ENCODE results near the gene AKAP13.

AKAP13 gene

GRCh38 chr15:85551221-85551832 lies 170.9 kb downstream of the AKAP13 start:
- no peak for DNase-seq

DNA sequence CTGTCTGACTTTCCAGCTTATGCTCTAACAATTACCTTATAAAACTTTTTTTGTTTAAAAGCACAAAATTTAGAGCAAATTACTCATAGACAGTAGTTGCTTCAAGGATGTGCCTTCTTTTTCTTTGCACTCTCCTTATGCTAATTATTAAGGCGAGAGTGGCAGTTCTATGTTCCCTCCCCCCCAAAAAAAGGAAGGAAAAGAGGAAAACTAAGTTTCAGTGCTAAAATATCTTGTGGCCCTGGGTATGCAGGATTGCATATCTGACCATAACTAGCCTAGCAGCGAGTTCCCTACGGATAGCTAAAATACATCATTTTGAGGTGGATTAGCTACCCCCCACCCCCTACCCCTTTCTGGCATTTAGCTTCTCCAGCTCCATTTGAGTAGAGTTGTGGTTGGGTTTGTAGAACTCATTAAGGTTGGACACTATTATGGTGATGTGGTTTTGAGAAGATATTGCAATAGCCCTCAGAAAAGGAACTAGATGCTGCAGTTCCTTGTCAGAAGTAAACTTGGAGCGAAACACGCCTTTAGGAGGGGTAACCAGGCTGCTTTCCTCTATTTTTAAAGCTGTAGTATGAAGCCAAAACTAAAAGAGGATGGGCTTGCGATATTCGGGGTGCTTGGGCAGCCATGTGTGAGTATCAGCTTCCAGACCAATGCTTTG lies 174.6 kb downstream of the AKAP13 start:
- DNase-seq = no peak

DNA sequence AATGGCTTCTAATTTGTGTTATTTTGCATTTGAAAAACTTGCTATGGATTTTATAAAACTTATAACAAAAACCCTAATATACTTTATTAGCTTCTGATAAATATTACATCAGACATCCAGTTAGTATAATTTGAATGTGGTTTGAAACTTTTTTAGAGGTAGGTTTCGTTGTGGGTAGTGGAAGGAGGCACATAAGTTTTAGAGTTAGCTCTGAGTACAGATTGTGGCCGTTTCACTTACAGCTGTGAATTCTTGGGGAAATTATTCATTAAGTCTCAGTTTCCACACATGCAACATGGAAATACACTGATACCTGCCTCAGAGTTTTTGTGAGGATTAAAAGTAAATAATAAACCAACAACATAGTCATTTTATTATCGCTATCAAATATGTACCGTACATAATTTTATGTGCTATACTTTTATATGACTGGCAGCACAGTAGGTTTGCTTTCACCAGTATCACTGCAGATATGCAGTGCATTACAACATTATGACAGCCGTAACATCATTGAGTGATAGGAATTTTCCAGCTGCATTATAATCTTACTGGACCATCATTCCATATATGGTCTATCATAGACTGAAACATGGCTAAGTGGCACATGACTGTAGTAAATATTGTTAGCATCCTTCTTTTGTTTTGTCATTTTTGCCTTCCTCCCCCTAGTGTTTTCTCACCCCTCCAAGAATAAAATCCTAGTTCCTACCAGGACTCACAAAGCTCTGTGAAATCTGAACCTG lies 175.6 kb downstream of the AKAP13 start:
- DNase-seq = no peak

DNA sequence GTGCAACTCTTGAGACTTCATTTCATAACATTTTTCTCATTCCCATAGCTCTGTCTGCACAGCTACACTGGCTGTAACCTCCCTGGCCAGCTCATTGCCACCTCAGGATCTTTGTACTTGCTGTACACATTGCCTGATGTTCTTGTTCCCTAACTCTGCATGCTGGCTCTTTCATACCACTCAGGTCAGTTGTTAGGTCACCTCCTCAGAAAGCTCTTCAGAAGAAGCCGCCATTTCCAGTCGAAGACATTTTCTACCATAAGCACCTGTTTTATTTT lies 176.2 kb downstream of the AKAP13 start:
- no peak for DNase-seq

GRCh38 chr15:85557385-85557784 lies 177.0 kb downstream of the AKAP13 start:
- DNase-seq = no peak

DNA sequence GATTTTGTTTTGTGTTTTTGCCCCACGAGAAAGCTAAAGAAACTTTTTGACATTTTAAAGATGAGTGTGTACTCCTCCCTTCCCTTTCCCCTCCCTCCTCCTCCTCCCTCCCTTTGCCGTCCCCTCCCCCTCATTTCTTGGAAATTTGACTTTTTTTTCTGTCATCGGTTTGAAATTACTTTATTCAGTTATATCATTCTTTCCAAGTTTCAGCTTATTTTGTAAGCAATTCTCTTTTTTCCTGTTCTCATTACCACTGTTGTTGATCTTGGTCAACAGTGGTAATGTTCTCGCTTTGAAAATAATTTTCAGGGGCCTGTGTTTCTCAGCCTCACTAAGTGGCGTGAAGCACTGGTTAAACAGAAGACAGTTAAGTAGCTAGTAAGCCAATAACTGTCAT lies 178.4 kb downstream of the AKAP13 start:
- DNase-seq = no peak

DNA sequence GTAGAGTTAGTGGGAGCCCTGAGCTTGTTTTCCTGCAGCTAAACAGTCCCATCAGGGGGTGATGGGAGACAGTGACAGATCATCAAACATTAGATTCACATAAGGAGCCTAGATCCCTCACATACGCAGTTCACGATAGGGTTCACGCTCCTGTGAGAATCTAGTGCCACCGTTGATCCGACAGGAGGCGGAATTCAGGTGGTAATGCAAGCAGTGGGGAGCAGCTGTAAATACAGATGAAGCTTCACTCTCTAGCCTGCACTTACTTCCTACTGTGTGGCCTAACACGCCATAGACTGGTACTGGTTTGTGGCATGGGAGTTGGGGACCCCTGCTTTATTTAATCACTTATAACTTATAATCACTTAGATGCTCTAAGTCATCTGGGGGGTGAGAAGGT lies 179.1 kb downstream of the AKAP13 start:
- no peak for DNase-seq

- DNase-seq = no peak
Measured at GRCh38 chr15:85562824-85563223, 182.4 kb downstream of the AKAP13 start.

DNA sequence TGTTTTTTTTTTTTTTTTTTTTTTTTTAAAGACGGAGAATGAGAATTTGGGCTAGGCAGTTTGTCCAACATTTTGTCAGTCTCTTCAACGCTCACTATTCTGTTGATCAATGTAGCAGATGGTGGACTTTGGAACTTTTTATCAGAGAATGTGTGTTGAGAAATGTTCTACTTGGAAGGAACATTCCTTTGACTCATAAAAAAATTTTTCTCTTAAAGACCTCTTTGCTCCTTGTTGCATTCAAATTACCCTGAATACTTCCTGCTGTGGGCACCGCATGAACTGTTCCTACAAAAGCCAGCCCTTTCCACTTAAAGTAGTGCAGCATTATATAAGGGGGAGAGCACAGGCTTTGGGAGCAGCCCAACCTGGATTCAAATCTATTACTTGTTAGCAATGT lies 182.9 kb downstream of the AKAP13 start:
- no peak for DNase-seq

DNA sequence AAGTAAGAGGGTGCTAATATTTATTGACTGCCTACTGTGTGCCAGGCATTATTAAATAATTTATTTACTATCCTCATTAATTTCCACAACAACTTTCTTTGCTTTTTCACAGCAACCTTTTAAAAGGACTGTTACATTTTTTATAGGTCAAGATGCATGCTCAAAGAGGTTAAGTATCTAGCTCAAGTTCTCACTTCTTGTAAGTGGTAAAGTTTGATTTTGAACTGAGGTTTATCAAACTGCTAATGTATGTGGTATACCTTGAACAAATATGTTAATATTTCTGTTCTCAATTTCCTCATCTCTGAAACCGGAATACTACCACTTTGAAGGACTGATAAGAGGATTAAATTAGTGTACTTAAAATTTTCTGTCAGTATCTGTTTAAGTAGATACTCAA lies 183.3 kb downstream of the AKAP13 start:
- DNase-seq = no peak

- DNase-seq = no peak
Measured at GRCh38 chr15:85564686-85565085, 184.3 kb downstream of the AKAP13 start.

DNA sequence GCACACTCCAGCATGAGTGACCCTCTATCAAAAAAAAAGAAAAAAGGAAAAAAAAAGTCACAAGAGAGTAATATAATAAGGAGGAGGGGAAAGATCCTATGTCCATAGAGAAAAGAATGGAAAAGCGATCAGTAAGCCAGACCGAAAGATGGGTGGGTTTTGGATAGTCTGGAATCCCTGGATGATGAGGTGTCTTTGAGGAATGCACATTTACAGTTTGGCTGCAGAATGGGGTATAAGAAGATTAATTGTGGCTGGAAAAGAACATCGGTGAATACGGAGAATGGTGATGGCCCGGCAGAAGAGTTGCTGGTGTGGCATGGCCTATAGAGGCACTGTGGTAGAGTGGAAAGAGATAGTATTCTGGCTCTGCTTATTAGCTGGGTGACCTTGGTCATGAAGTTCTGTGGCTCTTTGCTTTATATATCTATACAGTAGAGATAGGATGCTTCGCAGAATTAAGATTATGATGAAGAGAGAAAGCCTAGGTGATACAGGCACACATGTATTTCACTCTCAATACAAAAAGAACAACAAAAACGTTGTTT lies 187.9 kb downstream of the AKAP13 start:
- no peak for DNase-seq

- DNase-seq = no peak
Measured at GRCh38 chr15:85570336-85570735, 189.9 kb downstream of the AKAP13 start.

DNA sequence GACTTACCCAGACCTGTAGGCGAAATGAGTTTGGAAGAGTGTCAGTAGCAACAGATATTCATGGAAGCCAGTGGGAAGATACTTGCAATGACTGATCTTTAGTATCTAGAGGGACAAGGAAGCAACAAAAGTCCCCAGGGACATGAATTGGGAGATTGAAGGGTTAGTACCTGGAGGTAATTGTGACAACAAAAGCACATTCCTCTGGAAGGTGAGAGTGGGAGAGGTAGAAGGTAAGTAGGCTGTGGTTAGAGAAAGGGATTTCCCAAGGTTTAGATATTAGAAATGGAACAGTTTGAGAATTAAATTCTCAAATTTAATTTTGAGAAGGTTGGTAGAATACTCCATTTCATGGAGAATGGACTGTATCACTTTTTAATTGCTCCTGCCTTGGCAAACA lies 191.4 kb downstream of the AKAP13 start:
- no peak for DNase-seq

DNA sequence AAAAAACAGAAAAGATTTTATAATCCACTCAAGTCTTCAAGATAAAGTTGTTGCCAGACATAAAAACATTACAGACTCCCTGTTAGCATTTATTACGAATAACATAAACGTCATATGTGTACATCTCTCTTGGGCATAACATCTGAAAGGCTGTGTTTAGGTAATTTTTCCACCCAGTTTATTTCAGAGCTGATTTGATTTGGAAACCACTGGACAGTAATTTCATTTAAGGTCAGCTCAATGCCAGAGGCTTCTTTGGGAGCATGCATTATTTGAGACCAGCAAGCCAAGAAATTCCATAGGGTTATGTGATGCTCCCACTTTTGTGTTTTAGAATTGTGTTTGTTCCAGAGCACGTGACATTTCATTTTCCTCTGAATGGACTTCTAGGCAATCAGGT lies 196.0 kb downstream of the AKAP13 start:
- no peak for DNase-seq

GRCh38 chr15:85578941-85579701 lies 198.7 kb downstream of the AKAP13 start:
- no peak for DNase-seq

DNA sequence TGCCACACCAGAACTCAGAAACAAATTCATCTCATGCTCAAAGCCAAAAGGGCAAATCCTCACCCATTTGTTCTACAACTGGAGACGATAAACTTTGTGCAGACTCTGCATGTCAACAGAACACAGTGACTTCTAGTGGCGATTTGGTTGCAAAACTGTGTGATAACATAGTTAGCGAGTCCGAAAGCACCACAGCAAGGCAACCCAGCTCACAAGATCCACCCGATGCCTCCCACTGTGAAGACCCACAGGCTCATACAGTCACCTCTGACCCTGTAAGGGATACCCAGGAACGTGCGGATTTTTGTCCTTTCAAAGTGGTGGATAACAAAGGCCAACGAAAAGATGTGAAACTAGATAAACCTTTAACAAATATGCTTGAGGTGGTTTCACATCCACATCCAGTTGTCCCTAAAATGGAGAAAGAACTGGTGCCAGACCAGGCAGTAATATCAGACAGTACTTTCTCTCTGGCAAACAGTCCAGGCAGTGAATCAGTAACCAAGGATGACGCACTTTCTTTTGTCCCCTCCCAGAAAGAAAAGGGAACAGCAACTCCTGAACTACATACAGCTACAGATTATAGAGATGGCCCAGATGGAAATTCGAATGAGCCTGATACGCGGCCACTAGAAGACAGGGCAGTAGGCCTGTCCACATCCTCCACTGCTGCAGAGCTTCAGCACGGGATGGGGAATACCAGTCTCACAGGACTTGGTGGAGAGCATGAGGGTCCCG lies 199.7 kb downstream of the AKAP13 start:
- DNase-seq = no peak

DNA sequence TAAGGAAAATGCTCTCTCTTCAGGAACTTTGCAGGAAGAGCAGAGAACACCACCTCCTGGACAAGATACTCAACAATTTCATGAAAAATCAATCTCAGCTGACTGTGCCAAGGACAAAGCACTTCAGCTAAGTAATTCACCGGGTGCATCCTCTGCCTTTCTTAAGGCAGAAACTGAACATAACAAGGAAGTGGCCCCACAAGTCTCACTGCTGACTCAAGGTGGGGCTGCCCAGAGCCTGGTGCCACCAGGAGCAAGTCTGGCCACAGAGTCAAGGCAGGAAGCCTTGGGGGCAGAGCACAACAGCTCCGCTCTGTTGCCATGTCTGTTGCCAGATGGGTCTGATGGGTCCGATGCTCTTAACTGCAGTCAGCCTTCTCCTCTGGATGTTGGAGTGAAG lies 200.5 kb downstream of the AKAP13 start:
- no peak for DNase-seq

DNA sequence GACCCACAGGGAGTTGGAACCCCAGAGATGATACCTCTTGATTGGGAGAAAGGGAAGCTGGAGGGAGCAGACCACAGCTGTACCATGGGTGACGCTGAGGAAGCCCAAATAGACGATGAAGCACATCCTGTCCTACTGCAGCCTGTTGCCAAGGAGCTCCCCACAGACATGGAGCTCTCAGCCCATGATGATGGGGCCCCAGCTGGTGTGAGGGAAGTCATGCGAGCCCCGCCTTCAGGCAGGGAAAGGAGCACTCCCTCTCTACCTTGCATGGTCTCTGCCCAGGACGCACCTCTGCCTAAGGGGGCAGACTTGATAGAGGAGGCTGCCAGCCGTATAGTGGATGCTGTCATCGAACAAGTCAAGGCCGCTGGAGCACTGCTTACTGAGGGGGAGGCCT lies 201.1 kb downstream of the AKAP13 start:
- DNase-seq = no peak

- DNase-seq = no peak
Measured at GRCh38 chr15:85582131-85583079, 202.0 kb downstream of the AKAP13 start.

DNA sequence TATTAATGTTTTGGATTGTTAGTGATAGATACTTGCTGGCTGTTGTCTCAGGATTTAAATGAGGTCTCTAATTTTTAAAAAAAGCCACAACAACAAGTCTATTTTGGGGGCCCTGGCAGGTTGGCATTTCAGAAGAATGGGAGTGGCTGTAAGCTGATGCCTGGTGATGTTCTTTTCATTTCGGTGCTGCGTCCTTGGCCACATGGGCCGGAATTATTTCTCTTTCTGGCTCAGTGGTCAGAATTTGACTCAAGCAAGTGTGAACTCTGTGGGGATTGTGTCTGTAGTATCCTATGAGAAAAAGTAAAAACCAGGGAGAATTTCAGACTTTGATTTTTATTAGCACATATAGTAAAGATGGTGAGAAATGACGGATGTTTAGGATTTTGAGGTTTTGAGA lies 203.0 kb downstream of the AKAP13 start:
- DNase-seq = no peak

DNA sequence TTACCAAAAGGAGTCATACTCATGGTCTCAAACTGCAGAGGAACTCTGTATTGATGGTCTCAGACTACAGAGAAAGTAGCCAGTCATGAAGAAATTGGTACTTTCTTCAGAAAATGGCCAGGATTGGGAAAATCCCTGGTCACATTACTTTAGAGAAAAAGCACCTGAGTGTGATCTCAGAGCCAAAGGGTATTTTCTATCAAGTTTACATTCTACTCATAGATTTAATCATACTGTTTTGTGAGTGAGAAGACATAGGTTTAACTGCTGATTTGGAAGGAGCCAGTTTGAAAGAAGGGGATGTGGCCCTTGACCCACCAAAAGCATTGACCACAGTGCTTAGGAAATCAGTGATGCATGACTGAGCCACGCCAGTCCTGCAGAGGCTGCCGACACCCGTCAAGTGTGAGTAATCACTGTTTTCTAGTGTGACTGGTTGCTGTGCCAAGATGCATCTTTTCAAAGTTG lies 203.6 kb downstream of the AKAP13 start:
- no peak for DNase-seq

All from NCI-H2107 (cell line).